Subcutaneous abdominal adipose tissue (tissue), 5 donors: ENCODE data around the gene G6PC2.
A peak's percentile ranks its signal among the peaks of the same experiment; 100 is the strongest.

Experiments
- H3K27ac ChIP-seq: one replicate; pipeline ENCODE4 v1.7.0; 2013; ENCODE audit warnings: low read depth, mild to moderate bottlenecking, inconsistent platforms, low read length, moderate library complexity
- H3K27me3 ChIP-seq, 5 donors: one replicate each; pipeline ENCODE4 v1.7.0; 2013; ENCODE audit warnings: low read length in 5 of 5, inconsistent platforms in 1 of 5; ENCODE audit not compliant: control insufficient read depth in 5 of 5, insufficient read depth in 4 of 5
- H3K36me3 ChIP-seq, 5 donors: one replicate each; pipeline ENCODE4 v1.7.0; 2013; ENCODE audit warnings: low read length in 5 of 5; ENCODE audit not compliant: control insufficient read depth in 5 of 5, insufficient read depth in 5 of 5
- H3K4me1 ChIP-seq, 5 donors: one replicate each; pipeline ENCODE4 v1.7.0; 2013; ENCODE audit warnings: low read length in 5 of 5, mild to moderate bottlenecking in 3 of 5, moderate library complexity in 1 of 5; ENCODE audit not compliant: control insufficient read depth in 5 of 5, insufficient read depth in 5 of 5
- H3K4me3 ChIP-seq, 5 donors: one replicate each; pipeline ENCODE4 v1.7.0; 2013; ENCODE audit warnings: low read length in 5 of 5, low read depth in 1 of 5
- H3K9ac ChIP-seq, 5 donors: one replicate each; pipeline ENCODE4 v1.7.0; 2013; ENCODE audit warnings: low read length in 5 of 5, mild to moderate bottlenecking in 4 of 5, moderate library complexity in 3 of 5
- H3K9me3 ChIP-seq, 5 donors: one replicate each; pipeline ENCODE4 v1.7.0; 2013; ENCODE audit warnings: low read length in 5 of 5; ENCODE audit not compliant: control insufficient read depth in 5 of 5
- donor health status: healthy.
- donor health status: healthy.
- donor health status: healthy.
- donor health status: healthy.
- donor health status: healthy.

Gene G6PC2

DNA sequence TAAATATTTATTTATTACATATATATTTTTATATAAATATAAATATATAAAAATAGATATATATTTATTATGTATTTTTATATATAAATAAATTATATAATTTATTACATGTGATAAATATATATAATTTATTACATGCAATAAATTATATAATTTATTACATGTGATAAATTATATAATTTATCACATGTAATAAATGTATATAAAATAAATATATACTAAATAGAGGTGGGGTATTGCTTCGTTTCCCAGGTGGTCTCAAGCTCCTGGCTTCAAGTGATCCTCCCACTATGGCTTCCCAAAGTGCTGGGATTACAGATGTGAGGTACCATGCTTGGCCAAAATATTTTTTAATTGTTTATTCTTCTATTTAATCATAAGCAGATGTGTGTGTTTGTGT, 3.6 kb upstream of the G6PC2 start:
- Histone ChIP-seq H3K36me3 (no peaks in the 10 kb centered on the region), H3K4me3 (no peak overlapping the region), H3K9ac (no peak overlapping the region), H3K27me3 (no peaks in the 10 kb centered on the region), H3K27ac (no peak overlapping the region), H3K4me1 (no peaks in the 10 kb centered on the region), H3K9me3 (no peaks in the 10 kb centered on the region)

DNA sequence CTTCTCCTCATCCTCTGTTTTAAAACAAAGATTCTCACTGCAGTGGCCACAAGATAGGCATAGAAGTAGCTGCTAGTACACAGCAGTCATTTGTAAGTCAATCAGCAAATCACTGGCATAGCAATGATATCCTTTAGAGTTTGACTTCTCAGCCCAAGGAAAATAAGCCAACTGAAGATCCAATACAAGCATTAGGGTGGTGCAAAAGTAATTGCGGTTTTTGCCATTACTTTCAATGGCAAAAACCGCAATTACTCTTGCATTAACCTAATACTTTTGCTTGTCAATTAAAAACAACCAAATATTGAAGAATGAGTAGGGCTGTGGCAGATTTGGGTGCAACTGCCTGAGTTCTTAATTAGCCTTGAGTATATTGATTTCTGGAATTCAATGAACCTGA, 2.8 kb downstream of the G6PC2 start:
- Histone ChIP-seq H3K9me3 (no peaks in the 10 kb centered on the region), H3K36me3 (no peaks in the 10 kb centered on the region), H3K27ac (no peak overlapping the region), H3K4me3 (no peak overlapping the region), H3K4me1 (no peaks in the 10 kb centered on the region), H3K27me3 (peaks cover 0 to 5% (median 2%) of the 10 kb centered on the region in 5 donors), H3K9ac (no peak overlapping the region)

DNA sequence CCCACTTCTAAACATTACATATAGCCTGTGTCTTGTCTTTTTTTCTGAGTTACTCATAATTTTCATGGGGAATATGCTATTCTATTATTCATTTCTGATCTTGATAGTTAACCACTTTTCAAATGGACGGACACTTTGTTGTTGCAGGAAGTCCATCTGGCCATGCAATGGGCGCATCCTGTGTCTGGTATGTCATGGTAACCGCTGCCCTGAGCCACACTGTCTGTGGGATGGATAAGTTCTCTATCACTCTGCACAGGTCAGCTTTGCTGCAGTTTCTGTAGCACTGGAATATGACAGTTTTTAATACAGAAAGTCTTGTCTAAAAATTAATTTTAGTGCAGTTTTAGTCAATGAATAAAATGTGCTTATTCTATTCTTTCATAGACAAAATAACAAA, 3.3 kb downstream of the G6PC2 start:
- no peak overlapping the region for H3K27ac ChIP-seq

DNA sequence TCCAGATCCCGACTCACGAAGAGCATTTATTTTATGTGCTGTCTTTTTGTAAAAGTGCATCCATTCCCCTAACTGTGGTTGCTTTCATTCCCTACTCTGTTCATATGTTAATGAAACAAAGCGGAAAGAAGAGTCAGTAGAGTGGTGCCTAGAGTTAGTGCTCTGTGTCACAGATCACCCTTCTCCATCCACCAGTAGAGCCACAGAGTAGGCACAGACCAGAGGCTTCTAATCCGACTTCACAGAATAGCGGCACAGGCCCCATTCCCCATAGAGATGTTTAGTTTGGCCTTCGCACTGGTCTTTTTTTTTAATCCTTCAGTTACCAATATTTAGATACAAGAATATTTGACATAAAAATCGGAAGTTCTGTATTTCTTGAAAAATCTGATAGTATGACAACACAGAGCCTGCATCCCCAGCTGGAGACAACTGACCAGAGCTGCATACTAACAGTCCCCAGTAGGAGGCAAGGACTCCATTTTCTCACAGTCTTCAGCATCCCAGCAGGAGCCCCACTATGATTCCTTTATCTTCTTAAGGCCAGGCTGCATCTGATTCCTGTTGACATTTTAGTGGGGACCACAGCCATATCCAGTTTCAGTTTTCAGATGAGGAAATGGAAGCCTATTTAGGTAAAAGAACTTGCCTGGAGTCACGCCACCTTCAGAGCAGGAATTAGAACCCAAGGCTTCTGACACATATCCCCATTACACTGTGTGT, 7.0 kb downstream of the G6PC2 start:
- H3K9me3 ChIP-seq, result no peaks in the 10 kb centered on the region
- H3K4me3 ChIP-seq, result no peak overlapping the region
- H3K36me3 ChIP-seq, result no peaks in the 10 kb centered on the region
- no peak overlapping the region for H3K27ac ChIP-seq
- peaks cover 0 to 5% (median 5%) of the 10 kb centered on the region in 5 donors for H3K4me1 ChIP-seq
- peaks cover 0 to 10% (median 5%) of the 10 kb centered on the region in 5 donors for H3K27me3 ChIP-seq
- no peak overlapping the region for H3K9ac ChIP-seq

More for the DNA sequence above, 3.3 kb downstream of the G6PC2 start:
- peaks cover 0 to 5% (median 2%) of the 10 kb centered on the region in 5 donors for H3K27me3 ChIP-seq
- H3K9me3 ChIP-seq, result no peaks in the 10 kb centered on the region
- H3K4me1 ChIP-seq, result no peaks in the 10 kb centered on the region
- no peak overlapping the region for H3K4me3 ChIP-seq
- H3K36me3 ChIP-seq, result no peaks in the 10 kb centered on the region
- no peak overlapping the region for H3K9ac ChIP-seq

DNA sequence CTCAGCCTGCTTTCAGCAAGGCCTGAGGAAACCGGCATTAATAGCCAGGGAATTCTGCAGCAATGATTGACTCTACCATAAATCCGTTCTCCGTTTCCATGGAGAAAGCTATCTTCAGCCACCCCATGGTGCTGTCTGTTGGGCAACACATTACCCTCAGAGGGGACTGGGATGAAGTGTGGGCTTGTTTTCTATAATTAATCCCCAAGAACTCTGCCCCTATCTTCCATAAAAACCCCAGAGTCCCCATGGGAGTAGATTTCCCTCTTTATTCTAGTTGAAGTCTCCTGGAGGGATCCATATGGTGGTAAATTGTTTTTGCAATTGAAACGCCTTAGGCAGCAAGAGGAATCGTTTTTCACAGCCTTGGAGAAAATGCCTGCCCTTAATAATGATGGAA, 9.2 kb downstream of the G6PC2 start:
- H3K27ac ChIP-seq, result no peak overlapping the region
- no peak overlapping the region for H3K4me3 ChIP-seq
- no peak overlapping the region for H3K9ac ChIP-seq
- peaks cover 0 to 11% (median 5%) of the 10 kb centered on the region in 5 donors for H3K27me3 ChIP-seq
- H3K9me3 ChIP-seq, result no peaks in the 10 kb centered on the region
- H3K4me1 ChIP-seq, result peaks cover 0 to 5% (median 5%) of the 10 kb centered on the region in 5 donors
- no peaks in the 10 kb centered on the region for H3K36me3 ChIP-seq

DNA sequence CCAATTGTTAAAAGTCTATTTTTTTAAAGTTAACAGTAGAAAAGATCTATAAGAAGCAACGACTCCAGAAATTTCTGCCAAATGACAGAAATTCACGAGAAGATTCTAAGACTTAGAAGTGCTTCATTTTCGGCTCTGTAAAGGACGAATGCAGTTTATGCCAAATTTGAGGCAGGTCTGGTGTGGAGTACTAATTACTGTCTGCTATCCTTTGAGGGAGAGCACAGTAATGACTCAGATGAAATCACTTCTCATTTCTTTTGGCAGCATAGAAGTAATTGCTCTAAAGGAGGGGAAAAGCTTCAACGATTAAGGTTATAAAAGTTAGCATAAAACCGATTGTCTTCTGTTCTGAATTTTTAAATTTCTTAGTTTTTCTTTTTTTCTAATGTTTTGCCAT, 11.4 kb downstream of the G6PC2 start:
- H3K9me3 ChIP-seq, result peaks cover 0 to 5% (median 5%) of the 10 kb centered on the region in 5 donors
- no peak overlapping the region for H3K27ac ChIP-seq
- no peaks in the 10 kb centered on the region for H3K36me3 ChIP-seq
- peaks cover 0 to 8% (median 3%) of the 10 kb centered on the region in 5 donors for H3K27me3 ChIP-seq
- H3K4me3 ChIP-seq, result peak overlapping the region in 2 of 5 donors; percentile 20 to 30
- H3K4me1 ChIP-seq, result peaks cover 0 to 5% (median 5%) of the 10 kb centered on the region in 5 donors
- H3K9ac ChIP-seq, result peak overlapping the region in 1 of 5 donors; percentile 19

DNA sequence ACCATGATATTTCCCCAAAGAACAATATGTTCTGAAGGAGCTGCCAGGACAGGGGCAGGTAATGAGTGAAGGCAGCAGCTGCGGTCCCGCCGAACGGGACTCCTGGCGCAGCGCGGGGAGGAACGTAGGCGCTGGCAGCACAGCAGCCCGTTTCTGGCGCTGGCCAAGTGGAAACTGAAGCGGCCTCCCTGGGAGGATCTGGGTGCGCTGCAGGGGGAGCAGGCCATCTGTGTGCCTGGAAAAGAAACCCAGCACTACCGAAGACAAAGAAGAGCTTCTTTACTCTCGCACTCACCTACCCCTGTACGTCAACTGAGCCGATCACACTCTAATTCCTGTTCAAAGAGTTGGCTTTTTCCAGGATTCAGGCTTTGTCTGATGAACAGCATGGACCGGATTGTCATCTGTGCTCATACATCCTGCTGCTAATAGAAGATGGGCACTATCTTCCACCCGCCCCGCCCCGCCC, 11.8 kb downstream of the G6PC2 start:
- Histone ChIP-seq H3K36me3 (no peaks in the 10 kb centered on the region), H3K9ac (peak overlapping the region in 2 of 5 donors; percentile 7 to 19), H3K4me3 (peak overlapping the region in 3 of 5 donors; percentile 20 to 49 (median 30)), H3K27me3 (peaks cover 0 to 8% (median 3%) of the 10 kb centered on the region in 5 donors), H3K27ac (no peak overlapping the region), H3K9me3 (peaks cover 0 to 5% (median 5%) of the 10 kb centered on the region in 5 donors), H3K4me1 (peaks cover 0 to 5% (median 5%) of the 10 kb centered on the region in 5 donors)

DNA sequence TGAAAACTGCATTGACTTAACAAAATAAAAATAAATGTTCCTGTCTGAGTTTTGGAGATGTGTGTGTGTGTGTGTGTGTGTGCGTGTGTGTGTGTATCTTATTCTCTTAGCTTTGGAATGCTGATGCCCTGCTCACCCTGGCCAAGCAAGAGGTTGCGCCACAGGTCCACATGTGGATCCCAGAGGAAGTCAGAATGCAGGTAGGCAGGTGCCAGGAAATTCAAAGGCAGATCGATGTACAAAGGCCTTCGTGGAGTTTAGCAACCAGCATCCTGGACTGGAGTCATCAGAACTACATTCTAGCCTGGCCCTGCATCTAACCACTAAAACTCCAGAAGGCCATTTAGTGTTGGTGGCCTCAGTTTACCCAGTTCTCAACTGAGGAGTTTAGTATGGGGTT, 12.4 kb downstream of the G6PC2 start:
- Histone ChIP-seq H3K4me3 (no peak overlapping the region), H3K27ac (no peak overlapping the region), H3K4me1 (peaks cover 0 to 5% (median 5%) of the 10 kb centered on the region in 5 donors), H3K9ac (no peak overlapping the region), H3K9me3 (peaks cover 0 to 5% (median 5%) of the 10 kb centered on the region in 5 donors), H3K36me3 (no peaks in the 10 kb centered on the region), H3K27me3 (peaks cover 0 to 8% (median 3%) of the 10 kb centered on the region in 5 donors)

DNA sequence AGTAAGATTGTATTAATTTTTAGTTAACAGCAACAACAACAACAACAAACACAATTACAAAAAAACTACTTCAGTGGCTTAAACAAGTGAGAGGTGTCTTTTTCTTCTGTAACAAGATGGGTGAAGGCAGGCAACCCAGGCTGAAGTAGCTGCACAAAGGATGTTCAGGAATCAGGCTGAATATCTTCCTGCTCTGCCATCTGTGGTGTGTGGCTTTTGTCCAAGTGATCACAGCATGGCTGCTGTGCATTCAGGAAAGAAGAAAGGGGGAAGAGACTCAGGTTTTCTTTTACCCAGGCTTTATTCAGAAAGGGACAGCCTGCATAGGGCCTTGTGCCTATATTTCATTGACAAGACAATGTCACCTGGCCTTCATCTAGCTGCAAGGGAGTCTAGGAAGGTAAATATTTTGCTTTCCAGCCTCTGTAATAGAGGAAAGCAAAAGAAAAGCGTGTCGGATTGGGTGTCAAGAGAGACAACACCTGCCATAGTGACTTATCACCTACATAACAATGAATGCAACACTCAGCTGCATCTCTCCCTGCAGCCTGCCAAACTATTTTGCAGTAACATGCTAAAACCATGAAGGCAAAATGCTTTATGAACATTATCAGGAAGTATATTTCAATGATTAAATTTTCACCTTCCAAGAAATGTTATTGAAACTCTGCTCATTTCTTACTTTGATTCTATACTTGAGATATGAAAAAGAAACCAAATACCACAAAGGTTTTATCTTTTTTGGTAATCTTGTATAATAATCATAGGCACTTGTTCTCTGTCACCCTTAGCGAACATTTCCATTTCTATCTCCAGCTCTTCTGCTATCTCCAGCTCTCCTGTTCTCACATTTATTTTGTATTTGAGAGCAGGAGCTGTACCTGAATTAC, 14.6 kb downstream of the G6PC2 start:
- Histone ChIP-seq H3K4me3 (no peak overlapping the region), H3K36me3 (no peaks in the 10 kb centered on the region), H3K27me3 (peaks cover 0 to 8% (median 3%) of the 10 kb centered on the region in 5 donors), H3K9ac (no peak overlapping the region), H3K4me1 (peaks cover 0 to 5% (median 5%) of the 10 kb centered on the region in 5 donors), H3K27ac (no peak overlapping the region), H3K9me3 (peaks cover 0 to 5% (median 5%) of the 10 kb centered on the region in 5 donors)

DNA sequence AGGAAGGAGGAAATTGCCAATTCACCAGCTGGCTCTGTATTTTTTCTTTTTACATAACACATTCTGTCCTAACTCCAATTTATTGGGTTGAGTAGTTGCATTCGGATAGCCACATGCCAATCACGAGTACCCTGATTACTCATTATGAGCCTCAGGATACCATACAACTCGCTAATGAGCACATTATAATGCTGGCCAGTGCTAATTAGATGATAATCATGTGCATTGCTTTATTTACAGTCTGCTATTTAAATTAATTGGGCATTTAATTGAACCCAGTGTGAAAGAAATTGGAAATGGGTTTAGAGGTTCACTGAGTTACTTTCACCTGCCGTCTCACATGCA, 15.2 kb downstream of the G6PC2 start:
- peaks cover 0 to 5% (median 5%) of the 10 kb centered on the region in 5 donors for H3K9me3 ChIP-seq

More for the DNA sequence above, 15.2 kb downstream of the G6PC2 start:
- Histone ChIP-seq H3K4me1 (peaks cover 0 to 5% (median 5%) of the 10 kb centered on the region in 5 donors), H3K36me3 (no peaks in the 10 kb centered on the region), H3K27me3 (peaks cover 0 to 8% (median 3%) of the 10 kb centered on the region in 5 donors), H3K4me3 (no peak overlapping the region), H3K9ac (no peak overlapping the region), H3K27ac (no peak overlapping the region)
